PC-9 (cell line): ENCODE results near the gene HPDL.
"Not testable (repeated sequence)": the region's sequence is repeated elsewhere in the genome, so short reads cannot be mapped to it uniquely, and the experiment has no call there.

Experiments
- EZH2 ChIP-seq: fragments of 200-600 bp; sonication (generic); IDR thresholded peaks from 2 replicates; pipeline ENCODE4 v1.8.0; 2017; ENCODE audit warnings: antibody characterized with exemption, low read depth
- TF ChIP-seq, protein P1 (sequence below): fragments of 200-600 bp; sonication (generic); conservative IDR thresholded peaks from 2 replicates; pipeline ENCODE4 v1.6.1; 2017; ENCODE audit warnings: mixed run types, antibody characterized with exemption, mild to moderate bottlenecking, moderate library complexity

- TF ChIP-seq, protein P1, sequence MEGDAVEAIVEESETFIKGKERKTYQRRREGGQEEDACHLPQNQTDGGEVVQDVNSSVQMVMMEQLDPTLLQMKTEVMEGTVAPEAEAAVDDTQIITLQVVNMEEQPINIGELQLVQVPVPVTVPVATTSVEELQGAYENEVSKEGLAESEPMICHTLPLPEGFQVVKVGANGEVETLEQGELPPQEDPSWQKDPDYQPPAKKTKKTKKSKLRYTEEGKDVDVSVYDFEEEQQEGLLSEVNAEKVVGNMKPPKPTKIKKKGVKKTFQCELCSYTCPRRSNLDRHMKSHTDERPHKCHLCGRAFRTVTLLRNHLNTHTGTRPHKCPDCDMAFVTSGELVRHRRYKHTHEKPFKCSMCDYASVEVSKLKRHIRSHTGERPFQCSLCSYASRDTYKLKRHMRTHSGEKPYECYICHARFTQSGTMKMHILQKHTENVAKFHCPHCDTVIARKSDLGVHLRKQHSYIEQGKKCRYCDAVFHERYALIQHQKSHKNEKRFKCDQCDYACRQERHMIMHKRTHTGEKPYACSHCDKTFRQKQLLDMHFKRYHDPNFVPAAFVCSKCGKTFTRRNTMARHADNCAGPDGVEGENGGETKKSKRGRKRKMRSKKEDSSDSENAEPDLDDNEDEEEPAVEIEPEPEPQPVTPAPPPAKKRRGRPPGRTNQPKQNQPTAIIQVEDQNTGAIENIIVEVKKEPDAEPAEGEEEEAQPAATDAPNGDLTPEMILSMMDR: not testable (repeated sequence)
- TF ChIP-seq EZH2: not testable (repeated sequence)
Measured at GRCh38 chr1:45360981-45361380, 34.3 kb downstream of the HPDL start.
